Measurements from ENCODE around the gene PPP4R3A.
A peak's percentile ranks its signal among the peaks of the same experiment; 100 is the strongest.
"Not testable (repeated sequence)": the region's sequence is repeated elsewhere in the genome, so short reads cannot be mapped to it uniquely, and the experiment has no call there.

Gene PPP4R3A

DNA sequence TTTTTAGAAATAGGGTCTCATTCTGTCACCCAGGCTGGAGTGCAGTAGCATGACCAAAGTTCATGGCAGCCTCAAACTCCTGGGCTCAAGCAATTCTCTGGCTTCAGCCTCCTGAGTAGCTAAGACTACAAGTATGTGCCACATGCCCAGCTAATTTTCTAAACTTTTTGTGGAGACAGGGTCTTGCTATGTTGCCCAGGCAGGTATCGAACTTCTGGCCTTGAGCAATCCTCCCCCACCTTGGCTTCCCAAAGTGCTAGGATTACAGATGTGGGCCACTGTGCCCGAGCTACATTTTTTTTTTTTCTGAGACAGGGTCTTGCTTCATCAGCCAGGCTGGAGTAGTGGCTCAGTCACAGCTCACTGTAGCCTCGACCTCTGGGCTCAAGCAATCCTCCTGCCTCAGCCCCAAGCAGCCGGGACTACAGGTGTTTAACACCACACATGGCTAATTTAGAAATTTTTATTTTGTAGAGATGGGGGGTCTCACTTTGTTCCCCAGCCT, 7.1 kb downstream of the PPP4R3A start:
- no peak for DNase-seq

- DNase-seq = no peak
Measured at GRCh38 chr14:91501951-91502930, 7.9 kb downstream of the PPP4R3A start.

- no peak for DNase-seq
Measured at GRCh38 chr14:91501348-91501747, 8.8 kb downstream of the PPP4R3A start.

DNA sequence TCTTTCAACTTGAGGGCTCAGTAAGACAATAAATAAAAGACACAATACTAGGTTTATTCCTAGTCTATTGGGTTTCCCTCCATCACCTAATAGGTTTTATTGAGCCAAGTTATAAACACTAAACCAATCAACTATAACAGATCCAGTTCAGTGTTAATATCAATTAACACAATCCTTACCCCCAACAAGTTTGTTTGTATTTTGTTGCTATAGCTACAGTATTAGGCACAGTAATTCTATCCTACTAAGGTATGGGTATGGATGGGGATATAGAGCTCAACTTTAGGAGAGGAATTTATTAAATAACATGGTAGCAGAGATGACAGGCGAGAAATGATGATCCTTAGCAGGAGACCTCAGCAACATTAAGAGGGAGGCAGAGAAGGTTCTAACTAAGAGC, 13.3 kb downstream of the PPP4R3A start:
- no peak for DNase-seq

DNA sequence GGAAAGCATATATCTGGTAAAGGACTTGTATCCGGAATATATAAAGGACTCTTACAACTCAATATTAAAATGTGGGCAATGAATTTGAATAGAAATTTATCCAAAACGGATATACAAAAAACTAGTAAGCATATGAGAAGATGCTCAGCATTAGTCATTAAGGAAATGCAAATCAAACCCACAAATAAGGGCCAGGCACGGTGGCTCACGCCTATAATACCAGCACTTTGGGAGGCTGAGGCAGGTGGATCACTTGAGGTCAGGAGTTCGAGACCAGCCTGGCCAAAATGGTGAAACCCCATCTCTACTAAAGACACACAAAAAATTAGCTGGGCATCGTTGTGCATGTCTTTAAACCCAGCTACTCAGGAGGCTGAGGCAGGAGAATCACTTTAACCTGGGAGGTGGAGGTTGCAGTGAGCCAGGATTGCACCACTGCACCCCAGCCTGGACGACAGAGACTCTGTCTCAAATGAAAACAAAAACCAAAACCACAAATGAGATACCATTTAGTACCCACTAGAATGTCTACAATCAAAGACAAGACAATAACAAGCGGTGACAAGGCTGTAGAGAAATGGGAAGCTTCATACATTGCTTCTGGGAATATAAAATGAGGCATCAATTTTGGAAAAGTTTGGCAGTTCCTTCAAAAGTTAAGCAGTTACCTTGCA, 15.6 kb downstream of the PPP4R3A start:
- not testable (repeated sequence) for DNase-seq

GRCh38 chr14:91493169-91493568, 16.9 kb downstream of the PPP4R3A start:
- DNase-seq = no peak

DNA sequence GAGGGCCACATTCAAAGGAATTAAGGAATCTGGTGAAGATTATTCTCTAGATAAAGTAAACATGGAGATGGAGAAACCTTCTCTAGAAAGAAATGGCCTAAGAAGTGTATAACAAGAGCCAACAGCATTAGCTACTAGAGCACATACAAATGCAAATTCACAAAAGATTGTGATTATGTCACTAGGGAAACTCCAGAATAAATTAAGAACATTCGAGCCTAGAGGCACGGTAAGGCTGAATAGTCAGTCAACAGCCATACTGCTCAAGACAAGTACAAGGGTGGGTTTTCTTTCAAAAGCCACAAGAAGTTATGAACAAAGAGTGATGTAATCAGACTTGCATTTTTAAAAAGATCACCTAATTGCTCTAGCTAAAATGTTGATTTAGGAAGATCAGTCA, 25.4 kb downstream of the PPP4R3A start:
- no peak for DNase-seq

DNA sequence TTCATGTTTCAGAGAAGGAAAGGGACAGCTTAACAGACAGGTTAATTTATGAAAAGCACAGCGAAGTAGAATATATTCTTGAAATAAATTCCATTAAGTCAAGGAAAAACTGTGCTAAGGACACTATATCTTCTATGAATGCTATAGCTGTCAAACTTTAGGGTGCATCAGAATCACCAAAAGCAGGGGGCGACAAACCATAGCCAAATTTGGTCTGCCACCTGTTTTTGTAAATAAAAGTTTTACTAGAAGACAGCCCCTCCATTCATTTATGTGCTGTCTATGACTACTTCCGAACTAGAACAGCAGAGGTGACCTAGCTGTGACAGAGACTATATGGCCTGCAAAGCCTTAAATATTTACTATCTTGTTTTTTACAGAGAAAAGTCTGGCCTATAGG, 25.9 kb downstream of the PPP4R3A start:
- DNase-seq = no peak

GRCh38 chr14:91482263-91483013, 27.7 kb downstream of the PPP4R3A start:
- no peak for DNase-seq

- DNase-seq = no peak
Measured at GRCh38 chr14:91477388-91477787, 32.7 kb downstream of the PPP4R3A start.

DNA sequence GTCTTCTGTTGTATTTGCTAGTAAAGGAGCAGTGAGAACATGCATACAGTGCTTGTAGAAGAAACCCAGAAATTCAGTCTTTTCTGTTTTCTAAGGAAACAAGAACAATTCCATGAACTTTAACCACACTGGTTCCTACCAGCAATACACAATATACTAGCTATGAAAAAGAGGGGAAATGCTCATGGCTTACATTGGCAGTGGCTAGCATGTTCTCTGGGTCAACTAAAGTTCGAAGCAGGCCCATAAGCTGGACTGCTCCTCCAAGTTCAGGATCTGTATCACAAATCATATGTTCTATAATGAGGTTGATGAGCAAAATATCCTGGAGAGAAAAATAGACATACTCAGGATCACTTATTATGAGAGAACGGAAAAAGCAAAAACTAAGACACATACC, 37.1 kb downstream of the PPP4R3A start:
- no peak for DNase-seq

GRCh38 chr14:91470216-91470615, 39.9 kb downstream of the PPP4R3A start:
- DNase-seq = no peak

DNA sequence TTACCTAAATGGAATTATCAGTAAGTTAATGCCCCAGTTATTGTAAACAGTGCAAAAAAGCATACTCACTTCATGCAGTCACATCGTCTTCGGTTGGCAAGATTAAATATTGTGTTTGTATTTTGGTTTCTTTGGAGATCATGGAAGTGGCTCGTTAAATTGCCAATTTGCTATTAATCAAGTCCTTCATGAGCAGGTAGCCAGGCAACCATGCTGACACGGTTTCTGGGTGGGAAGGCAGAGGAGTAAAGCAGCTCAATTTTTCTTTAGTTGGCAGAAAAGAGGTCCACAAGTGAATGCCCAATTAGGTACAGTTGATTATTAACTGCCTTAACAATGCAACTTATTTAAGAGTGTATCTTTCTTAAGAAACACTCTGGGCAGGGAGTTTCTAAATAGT, 43.9 kb downstream of the PPP4R3A start:
- no peak for DNase-seq

- peak in 1 of 2 donors; percentile 17 for DNase-seq
Measured at GRCh38 chr14:91464615-91465205, 45.4 kb downstream of the PPP4R3A start.

GRCh38 chr14:91458612-91459011, 51.5 kb downstream of the PPP4R3A start:
- no peak for DNase-seq

DNA sequence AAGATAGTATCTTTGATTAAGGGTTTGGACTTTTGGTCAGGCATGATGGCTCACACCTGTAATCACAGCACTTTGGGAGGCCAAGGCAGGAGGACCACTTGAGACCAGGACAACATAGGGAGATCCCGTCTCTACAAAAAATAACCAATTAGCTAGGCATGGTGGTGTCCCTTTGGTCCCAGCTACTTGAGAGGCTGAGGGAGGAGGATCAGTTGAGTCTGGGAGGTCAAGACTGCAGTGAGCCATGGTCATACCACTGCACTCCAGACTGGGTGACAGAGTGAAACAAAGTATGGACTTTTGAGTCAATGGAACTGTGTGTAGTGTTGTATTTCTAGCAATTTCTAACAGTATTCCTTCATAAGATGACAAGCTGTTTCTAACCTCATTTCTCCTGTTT, 53.8 kb downstream of the PPP4R3A start:
- no peak for DNase-seq

- DNase-seq = no peak
Measured at GRCh38 chr14:91454580-91454979, 55.5 kb downstream of the PPP4R3A start.

DNA sequence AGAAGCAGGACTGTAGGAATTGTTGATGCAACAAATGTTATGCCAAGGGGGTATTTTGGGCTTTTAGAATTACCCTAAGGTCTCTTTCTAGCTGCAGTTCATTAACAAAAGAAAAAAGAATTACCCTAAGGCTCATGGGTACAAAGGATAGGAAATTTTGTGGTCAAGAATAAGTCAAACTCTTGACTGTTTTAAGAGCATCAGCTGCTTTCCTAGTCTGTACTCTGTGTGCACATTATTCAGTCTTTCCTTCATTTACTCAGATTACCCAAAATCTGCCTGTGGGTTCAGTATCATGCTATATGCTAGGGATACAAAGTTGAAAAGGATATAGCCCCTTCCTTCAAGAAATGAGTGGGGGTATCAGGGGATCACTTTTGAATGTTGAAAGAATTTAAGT, 56.0 kb downstream of the PPP4R3A start:
- DNase-seq = no peak

DNA sequence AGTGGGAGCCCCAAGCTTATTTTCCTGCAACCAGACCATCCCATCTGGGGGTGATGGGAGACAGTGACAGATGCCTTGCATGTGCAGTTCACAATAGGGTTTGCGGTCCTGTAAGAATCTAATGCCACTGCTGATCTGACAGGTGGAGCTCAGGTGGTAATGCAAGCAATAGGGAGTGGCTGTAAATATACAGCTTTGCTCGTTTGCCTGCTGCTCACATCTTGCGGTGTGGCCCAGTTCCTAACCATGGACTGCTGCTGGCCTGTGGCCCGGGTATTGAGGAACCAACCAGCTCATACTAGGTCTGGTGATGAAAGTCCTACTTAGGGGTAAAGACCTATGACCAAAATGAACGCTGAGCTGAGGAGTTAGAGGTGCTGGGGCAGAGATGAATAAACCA, 56.4 kb downstream of the PPP4R3A start:
- DNase-seq = no peak

DNA sequence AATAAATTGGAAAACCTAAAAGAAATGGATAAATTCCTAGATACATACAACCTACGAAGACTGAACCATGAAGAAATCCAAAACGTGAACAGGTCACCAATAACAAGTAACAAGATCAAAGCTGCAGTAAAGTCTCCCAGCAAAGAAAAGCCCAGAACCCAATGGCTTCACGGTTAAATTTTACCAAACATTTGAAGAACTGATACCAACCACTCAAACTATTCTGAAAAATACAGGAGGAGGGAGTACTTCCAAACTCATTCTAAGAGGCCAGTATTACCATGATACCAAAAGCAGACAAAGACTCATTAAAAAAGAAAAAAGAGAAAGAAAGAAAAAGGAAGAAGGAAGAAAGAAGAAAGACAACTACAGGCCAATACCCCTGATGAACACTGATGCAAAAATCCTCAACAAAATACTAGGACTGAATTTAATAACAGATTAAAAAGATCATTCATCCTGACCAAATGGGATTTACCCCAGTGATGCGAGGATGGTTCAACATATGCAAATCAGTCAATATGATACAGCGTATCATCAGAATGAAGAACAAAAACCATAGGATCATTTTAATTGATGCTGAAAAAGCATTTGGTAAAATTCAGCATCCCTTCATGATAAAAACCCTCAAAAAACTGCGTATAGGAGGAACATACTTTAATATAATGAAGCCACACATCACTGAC, 65.6 kb downstream of the PPP4R3A start:
- no peak for DNase-seq

- no peak for DNase-seq
Measured at GRCh38 chr14:91439345-91439744, 70.8 kb downstream of the PPP4R3A start.

- no peak for DNase-seq
Measured at GRCh38 chr14:91438845-91439244, 71.3 kb downstream of the PPP4R3A start.
